PC-9 (cell line): ENCODE data around the gene NRP1. TPM values are rescaled to one million over a fixed set of nuclear protein-coding genes. Genes with fewer than 3 reads are reported as not detected.
A peak's percentile ranks its signal among the peaks of the same experiment; 100 is the strongest.

Experiments
- BruUV-seq: library from RNA; stranded (reverse); fragments of 400-500 nt; replicated peaks from 2 replicates; lab custom pipeline; 2021; lab: Mats Ljungman, UMichigan
- CTCF ChIA-PET: fragments of 300-600 bp; sonication (Branson Sonifier 250); formaldehyde crosslinking; loops from one replicate; lab custom pipeline; 2022; ENCODE audit warnings: antibody characterized with exemption; lab: Charles Lee
- POLR2A ChIA-PET: fragments of 300-600 bp; sonication (Branson Sonifier 250); formaldehyde crosslinking; loops from one replicate; lab custom pipeline; 2022; ENCODE audit warnings: antibody characterized with exemption; ENCODE audit not compliant: unreplicated experiment; lab: Charles Lee
- DNase-seq, 2 experiments: peaks; one replicate each; pipeline versions ENCODE4 v3.0.0 to v3.0.0-alpha.2; 2015 to 2022; ENCODE audit warnings: mixed read lengths in 1 of 2
- H2AFZ ChIP-seq: fragments of 200-600 bp; sonication (generic); 2 replicates; pipeline ENCODE4 v1.8.1; 2017; ENCODE audit warnings: antibody characterized with exemption
- H3F3A ChIP-seq: fragments of 200-600 bp; sonication (generic); 2 replicates; pipeline ENCODE4 v1.8.1; 2017; ENCODE audit warnings: antibody characterized with exemption, mild to moderate bottlenecking, low read depth; ENCODE audit not compliant: insufficient read depth
- H3K27ac ChIP-seq: fragments of 200-600 bp; sonication (generic); 2 replicates; pipeline ENCODE4 v1.6.1; 2016; ENCODE audit warnings: mixed run types
- H3K27me3 ChIP-seq: fragments of 200-600 bp; sonication (generic); 2 replicates; pipeline ENCODE4 v1.6.1; 2016; ENCODE audit warnings: low read depth, mixed run types; ENCODE audit not compliant: insufficient read depth
- H3K36me3 ChIP-seq: fragments of 200-600 bp; sonication (generic); 2 replicates; pipeline ENCODE4 v1.6.1; 2016; ENCODE audit warnings: low read depth, mixed run types
- H3K4me1 ChIP-seq: fragments of 200-600 bp; sonication (generic); replicated peaks from 2 replicates; pipeline ENCODE4 v1.6.1; 2016; ENCODE audit warnings: mixed run types; ENCODE audit not compliant: insufficient read depth
- H3K4me2 ChIP-seq: fragments of 200-600 bp; sonication (generic); 2 replicates; pipeline ENCODE4 v1.6.1; 2017; ENCODE audit warnings: mixed run types
- H3K4me3 ChIP-seq: fragments of 200-600 bp; sonication (generic); 2 replicates; pipeline ENCODE4 v1.6.1; 2016; ENCODE audit warnings: mixed run types
- H3K79me2 ChIP-seq: fragments of 200-600 bp; sonication (generic); 2 replicates; pipeline ENCODE4 v1.6.1; 2017; ENCODE audit warnings: low read depth, mixed run types
- H3K9me2 ChIP-seq: fragments of 200-600 bp; sonication (generic); 2 replicates; pipeline ENCODE4 v1.8.1; 2017; ENCODE audit warnings: mild to moderate bottlenecking; ENCODE audit not compliant: insufficient read depth
- H3K9me3 ChIP-seq: fragments of 200-600 bp; sonication (generic); 2 replicates; pipeline ENCODE4 v1.8.1; 2016; ENCODE audit warnings: low read depth; ENCODE audit not compliant: insufficient read depth
- H4K20me1 ChIP-seq: fragments of 200-600 bp; sonication (generic); 2 replicates; pipeline ENCODE4 v1.8.1; 2017; ENCODE audit not compliant: insufficient read depth
- EZH2 ChIP-seq: fragments of 200-600 bp; sonication (generic); IDR thresholded peaks from 2 replicates; pipeline ENCODE4 v1.8.0; 2017; ENCODE audit warnings: antibody characterized with exemption, low read depth
- intact Hi-C: fragments of 100-400 bp; cut with micrococcal nuclease; formaldehyde crosslinking; loops from one replicate; pipeline ENCODE4 v1.10.0; 2022; ENCODE audit not compliant: unreplicated experiment
- total RNA-seq: library from RNA; stranded (reverse); gene quantifications from 2 replicates; pipeline ENCODE4 v1.2.3, GENCODE V29; 2021
- TF ChIP-seq, protein P1 (sequence below): fragments of 200-600 bp; sonication (generic); conservative IDR thresholded peaks from 2 replicates; pipeline ENCODE4 v1.6.1; 2017; ENCODE audit warnings: mixed run types, antibody characterized with exemption, mild to moderate bottlenecking, moderate library complexity

Gene NRP1
- total RNA-seq, 1 experiment from 2014 or later: 30.5 TPM

- Histone ChIP-seq H3K4me2 (no peak overlapping the region), H3K79me2 (peaks cover 45% of the 10 kb centered on the region), H3K9me3 (no peaks in the 10 kb centered on the region), H3K4me1 (peaks cover 8% of the 10 kb centered on the region), H2AFZ (no peak overlapping the region), H3K4me3 (no peak overlapping the region), H3F3A (no peaks in the 10 kb centered on the region), H4K20me1 (no peaks in the 10 kb centered on the region), H3K9me2 (no peaks in the 10 kb centered on the region), H3K27ac (peak overlapping the region; percentile 33), H3K27me3 (no peaks in the 10 kb centered on the region), H3K36me3 (no peaks in the 10 kb centered on the region)
- CTCF ChIA-PET: interaction anchor here (0.6 kb wide), 1 partner anchor 57 kb away, joined by 3 read pairs; no protein-coding TSS in a partner anchor
- intact Hi-C loops: no loop called here
- TF ChIP-seq, protein P1, sequence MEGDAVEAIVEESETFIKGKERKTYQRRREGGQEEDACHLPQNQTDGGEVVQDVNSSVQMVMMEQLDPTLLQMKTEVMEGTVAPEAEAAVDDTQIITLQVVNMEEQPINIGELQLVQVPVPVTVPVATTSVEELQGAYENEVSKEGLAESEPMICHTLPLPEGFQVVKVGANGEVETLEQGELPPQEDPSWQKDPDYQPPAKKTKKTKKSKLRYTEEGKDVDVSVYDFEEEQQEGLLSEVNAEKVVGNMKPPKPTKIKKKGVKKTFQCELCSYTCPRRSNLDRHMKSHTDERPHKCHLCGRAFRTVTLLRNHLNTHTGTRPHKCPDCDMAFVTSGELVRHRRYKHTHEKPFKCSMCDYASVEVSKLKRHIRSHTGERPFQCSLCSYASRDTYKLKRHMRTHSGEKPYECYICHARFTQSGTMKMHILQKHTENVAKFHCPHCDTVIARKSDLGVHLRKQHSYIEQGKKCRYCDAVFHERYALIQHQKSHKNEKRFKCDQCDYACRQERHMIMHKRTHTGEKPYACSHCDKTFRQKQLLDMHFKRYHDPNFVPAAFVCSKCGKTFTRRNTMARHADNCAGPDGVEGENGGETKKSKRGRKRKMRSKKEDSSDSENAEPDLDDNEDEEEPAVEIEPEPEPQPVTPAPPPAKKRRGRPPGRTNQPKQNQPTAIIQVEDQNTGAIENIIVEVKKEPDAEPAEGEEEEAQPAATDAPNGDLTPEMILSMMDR: no peak
- TF ChIP-seq EZH2: no peak
- no TSS peak for BruUV-seq
- no peak for DNase-seq
- POLR2A ChIA-PET: no interaction called here
Observed at GRCh38 chr10:33306701-33307519, 27.6 kb downstream of the NRP1 start.

- Histone ChIP-seq H3K27me3 (no peaks in the 10 kb centered on the region), H3K4me3 (no peak overlapping the region), H3K4me1 (peaks cover 8% of the 10 kb centered on the region), H2AFZ (no peak overlapping the region), H3K79me2 (peaks cover 50% of the 10 kb centered on the region), H4K20me1 (no peaks in the 10 kb centered on the region), H3F3A (no peaks in the 10 kb centered on the region), H3K27ac (no peak overlapping the region), H3K4me2 (no peak overlapping the region), H3K9me2 (no peaks in the 10 kb centered on the region), H3K36me3 (no peaks in the 10 kb centered on the region), H3K9me3 (no peaks in the 10 kb centered on the region)
- TF ChIP-seq, protein P1: no peak
- ChIA-PET CTCF (interaction anchor here (0.6 kb wide), 1 partner anchor 56 kb away, joined by 3 read pairs; no protein-coding TSS in a partner anchor), POLR2A (no interaction called here)
- intact Hi-C loops: no loop called here
- no peak for DNase-seq
- no TSS peak for BruUV-seq
Observed at GRCh38 chr10:33306126-33306525, 28.3 kb downstream of the NRP1 start.

DNA sequence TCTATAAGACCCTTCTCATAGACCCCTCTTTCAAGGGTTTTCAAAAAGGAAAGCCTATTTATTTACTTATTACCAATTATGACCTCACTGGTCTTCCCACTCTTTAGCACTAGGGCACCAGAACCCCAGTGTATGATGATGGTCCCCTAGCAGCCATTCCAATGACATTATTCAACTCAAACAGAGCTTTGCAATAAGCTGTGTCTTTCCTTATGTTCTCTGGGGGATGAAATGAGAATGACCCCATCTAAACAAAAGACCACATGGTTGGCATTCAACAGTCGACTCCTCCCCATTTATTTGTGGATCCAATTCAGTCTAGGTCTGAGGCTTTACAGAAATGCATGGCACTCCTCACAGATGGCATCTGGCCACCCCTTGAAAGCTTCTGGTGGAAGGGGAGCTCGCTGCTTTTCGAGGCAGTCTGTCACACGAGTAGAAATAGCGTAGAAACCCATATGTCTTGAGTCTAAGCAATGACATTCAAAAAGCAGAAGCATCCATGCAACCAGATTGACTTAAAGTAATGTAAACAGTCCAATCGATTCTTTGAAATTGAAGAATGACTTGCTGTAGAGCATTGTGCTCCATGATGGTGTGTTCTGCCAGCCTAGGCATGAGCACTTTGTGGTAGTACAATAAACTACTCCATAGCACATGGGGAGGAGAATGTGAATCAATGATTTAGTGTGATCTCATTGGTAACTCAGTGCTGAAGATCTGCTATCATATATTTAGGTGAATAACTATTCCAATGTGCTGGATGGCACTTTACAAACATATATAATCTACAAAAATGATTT lies 29.8 kb downstream of the NRP1 start:
- H3K9me3 ChIP-seq: no peaks in the 10 kb centered on the region
- no peaks in the 10 kb centered on the region for H3F3A ChIP-seq
- intact Hi-C loops: no loop called here
- H4K20me1 ChIP-seq: no peaks in the 10 kb centered on the region
- no peak for DNase-seq
- H3K4me2 ChIP-seq: no peak overlapping the region
- no peaks in the 10 kb centered on the region for H3K36me3 ChIP-seq
- no peaks in the 10 kb centered on the region for H3K27me3 ChIP-seq
- H2AFZ ChIP-seq: no peak overlapping the region
- BruUV-seq: no TSS peak
- CTCF ChIA-PET: no interaction called here
- peaks cover 58% of the 10 kb centered on the region for H3K79me2 ChIP-seq
- no peaks in the 10 kb centered on the region for H3K9me2 ChIP-seq
- peaks cover 8% of the 10 kb centered on the region for H3K4me1 ChIP-seq
- POLR2A ChIA-PET: interaction anchor here (0.7 kb wide), 1 partner anchor 275 kb away, joined by 3 read pairs; no protein-coding TSS in a partner anchor
- no peak overlapping the region for H3K4me3 ChIP-seq
- no peak overlapping the region for H3K27ac ChIP-seq
- TF ChIP-seq EZH2: no peak
- TF ChIP-seq, protein P1: no peak
